GM23248 (cell line): ENCODE measurements around the gene TRAF3IP3. TPM values are rescaled to one million over a fixed set of nuclear protein-coding genes. Genes with fewer than 3 reads are reported as not detected.

Experiments
- DNase-seq: peaks from one replicate; pipeline ENCODE4 v3.0.0-alpha.2; 2015
- H2AFZ ChIP-seq: fragments of 200-600 bp; sonication (generic); 2 replicates; pipeline ENCODE4 v1.6.1; 2016; ENCODE audit warnings: antibody characterized with exemption
- H3F3A ChIP-seq: fragments of 200-600 bp; sonication (generic); 2 replicates; pipeline ENCODE4 v1.6.1; 2016; ENCODE audit warnings: mild to moderate bottlenecking, antibody characterized with exemption, mixed run types; ENCODE audit not compliant: insufficient read depth
- H3K27ac ChIP-seq: fragments of 200-600 bp; sonication (generic); 2 replicates; pipeline ENCODE4 v1.5.1; 2016; ENCODE audit warnings: mild to moderate bottlenecking
- H3K27me3 ChIP-seq: fragments of 200-600 bp; sonication (generic); replicated peaks from 2 replicates; pipeline ENCODE4 v1.6.1; 2016; ENCODE audit warnings: mild to moderate bottlenecking; ENCODE audit not compliant: insufficient read depth
- H3K36me3 ChIP-seq: fragments of 200-600 bp; sonication (generic); 2 replicates; pipeline ENCODE4 v1.6.1; 2016; ENCODE audit warnings: low read depth, mild to moderate bottlenecking
- H3K4me1 ChIP-seq: fragments of 200-600 bp; sonication (generic); 2 replicates; pipeline ENCODE4 v1.6.1; 2016; ENCODE audit warnings: mild to moderate bottlenecking; ENCODE audit not compliant: insufficient read depth
- H3K4me2 ChIP-seq: fragments of 200-600 bp; sonication (generic); one replicate; pipeline ENCODE4 v1.6.1; 2016; ENCODE audit warnings: mild to moderate bottlenecking; ENCODE audit not compliant: unreplicated experiment
- H3K4me3 ChIP-seq: fragments of 200-600 bp; sonication (generic); 2 replicates; pipeline ENCODE4 v1.5.1; 2016; ENCODE audit warnings: mild to moderate bottlenecking
- H3K79me2 ChIP-seq: fragments of 200-600 bp; sonication (generic); 2 replicates; pipeline ENCODE4 v1.6.1; 2016; ENCODE audit warnings: mild to moderate bottlenecking; ENCODE audit not compliant: insufficient read depth
- H3K9ac ChIP-seq: fragments of 200-600 bp; sonication (generic); 2 replicates; pipeline ENCODE4 v1.6.1; 2016; ENCODE audit warnings: mild to moderate bottlenecking
- H3K9me2 ChIP-seq: fragments of 200-600 bp; sonication (generic); 2 replicates; pipeline ENCODE4 v1.6.1; 2016; ENCODE audit warnings: mixed run types, mild to moderate bottlenecking, moderate library complexity; ENCODE audit not compliant: insufficient read depth
- H3K9me3 ChIP-seq: fragments of 200-600 bp; sonication (generic); one replicate; pipeline ENCODE4 v1.6.1; 2017; ENCODE audit warnings: low read depth
- H4K20me1 ChIP-seq: fragments of 200-600 bp; sonication (generic); 2 replicates; pipeline ENCODE4 v1.6.0; 2016; ENCODE audit not compliant: insufficient read depth
- EZH2 ChIP-seq: fragments of 200-600 bp; sonication (generic); IDR thresholded peaks from 2 replicates; pipeline ENCODE4 v1.6.1; 2018; ENCODE audit warnings: antibody characterized with exemption, mild to moderate bottlenecking; ENCODE audit not compliant: insufficient read depth, poor library complexity, severe bottlenecking
- EZH2phosphoT487 ChIP-seq: fragments of 200-600 bp; sonication (generic); IDR thresholded peaks from 2 replicates; pipeline ENCODE4 v1.6.1; 2018; ENCODE audit warnings: antibody characterized with exemption, moderate library complexity, mild to moderate bottlenecking, low read depth; ENCODE audit not compliant: insufficient read depth
- WGBS, 2 experiments: methylation state at CpG; one replicate each; pipeline ENCODE4 v1.1.6; 2015 to 2017; ENCODE audit warnings: low lambda C conversion rate in 2 of 2, low coverage in 1 of 2; ENCODE audit errors: missing lambda C conversion rate in 2 of 2; 5-methylcytosine and 5-hydroxymethylcytosine counted together
- in situ Hi-C: fragments of 300-500 bp; cut with MboI; formaldehyde crosslinking; loops from 2 replicates; pipeline ENCODE4 v1.15.0; 2020
- polyA plus RNA-seq: library from polyadenylated mRNA; unstranded; fragments of >200 nt; fragmentation: Nextera tagmentation; extraction: Ambion mirVana; gene quantifications from 2 replicates; pipeline ENCODE4 v1.2.1, GENCODE V29; 2016
- total RNA-seq: library from RNA; depleted of rRNA; stranded (reverse); fragments of >200 nt; shearing (Covaris generic); gene quantifications from 2 replicates; pipeline ENCODE4 v1.2.3, GENCODE V29; 2014

Gene TRAF3IP3
- total and polyA plus RNA-seq, 2 experiments from 2014 or later = not detected

DNA sequence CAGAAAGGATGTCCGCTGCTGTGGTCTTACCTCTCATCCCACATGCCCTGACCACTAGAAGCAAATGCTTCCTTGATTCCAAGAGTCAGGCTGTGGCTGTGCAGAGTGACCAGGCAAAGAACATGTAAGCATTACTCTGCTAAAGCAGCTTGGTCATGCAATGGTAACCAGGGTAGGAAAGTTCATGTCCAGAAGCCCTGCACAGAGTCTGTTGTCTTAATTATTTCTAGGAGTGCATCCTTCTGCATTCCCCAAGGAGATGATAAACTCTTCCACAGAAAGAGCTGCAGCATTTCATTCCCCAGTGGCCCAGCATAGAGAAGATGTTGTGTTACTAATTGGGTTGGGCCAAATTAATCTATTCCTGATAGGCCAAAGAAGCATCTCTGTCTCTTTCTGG, 61.8 kb downstream of the TRAF3IP3 start:
- in situ Hi-C loops = no loop called here
- H4K20me1 ChIP-seq = no peaks in the 10 kb centered on the region
- H3K9me2 ChIP-seq = no peaks in the 10 kb centered on the region
- no peak overlapping the region for H3K27ac ChIP-seq
- H3K4me2 ChIP-seq = no peak overlapping the region
- no peaks in the 10 kb centered on the region for H3K27me3 ChIP-seq
- H3K79me2 ChIP-seq = no peaks in the 10 kb centered on the region
- H3K4me1 ChIP-seq = peaks cover 4% of the 10 kb centered on the region
- TF ChIP-seq EZH2phosphoT487 (no peak), EZH2 (no peak)
- H3K4me3 ChIP-seq = no peak overlapping the region
- H3K9me3 ChIP-seq = no peaks in the 10 kb centered on the region
- H2AFZ ChIP-seq = no peak overlapping the region
- H3F3A ChIP-seq = peaks cover 3% of the 10 kb centered on the region
- no peak for DNase-seq
- H3K9ac ChIP-seq = no peak overlapping the region
- no peaks in the 10 kb centered on the region for H3K36me3 ChIP-seq
- 67 to 92% methylated on average over 1 of the region's 1 CpG for WGBS, 2 experiments

DNA sequence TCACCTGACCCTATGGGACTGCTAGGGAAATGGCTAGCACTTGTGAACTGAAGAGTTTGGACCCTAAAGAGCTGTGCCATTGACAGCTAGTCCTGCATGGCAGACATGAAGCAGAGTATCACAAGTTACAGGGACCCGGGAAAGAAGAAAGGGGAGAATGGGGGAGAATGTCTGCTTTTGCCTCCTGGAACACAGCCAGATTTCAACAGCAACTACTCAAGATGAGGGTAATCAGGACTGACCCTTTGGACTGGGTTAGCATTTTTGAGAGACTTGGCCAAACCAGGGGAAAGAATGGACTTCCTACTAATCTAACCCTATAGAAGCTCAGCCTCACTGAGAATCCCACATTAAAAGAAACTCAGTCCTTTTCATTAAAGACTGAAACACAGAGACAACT, 63.2 kb downstream of the TRAF3IP3 start:
- no peaks in the 10 kb centered on the region for H4K20me1 ChIP-seq
- no peak overlapping the region for H3K4me3 ChIP-seq
- no peaks in the 10 kb centered on the region for H3K79me2 ChIP-seq
- in situ Hi-C loops = no loop called here
- no peak for TF ChIP-seq EZH2phosphoT487
- TF ChIP-seq EZH2 = no peak
- no peak overlapping the region for H3K9ac ChIP-seq
- no peaks in the 10 kb centered on the region for H3K27me3 ChIP-seq
- peaks cover 16% of the 10 kb centered on the region for H3K4me1 ChIP-seq
- 28 to 50% methylated on average over 1 of the region's 1 CpG for WGBS, 2 experiments
- H3K4me2 ChIP-seq = no peak overlapping the region
- peaks cover 15% of the 10 kb centered on the region for H3F3A ChIP-seq
- H3K27ac ChIP-seq = no peak overlapping the region
- no peaks in the 10 kb centered on the region for H3K9me2 ChIP-seq
- no peak overlapping the region for H2AFZ ChIP-seq
- DNase-seq = no peak
- no peaks in the 10 kb centered on the region for H3K36me3 ChIP-seq
- no peaks in the 10 kb centered on the region for H3K9me3 ChIP-seq

DNA sequence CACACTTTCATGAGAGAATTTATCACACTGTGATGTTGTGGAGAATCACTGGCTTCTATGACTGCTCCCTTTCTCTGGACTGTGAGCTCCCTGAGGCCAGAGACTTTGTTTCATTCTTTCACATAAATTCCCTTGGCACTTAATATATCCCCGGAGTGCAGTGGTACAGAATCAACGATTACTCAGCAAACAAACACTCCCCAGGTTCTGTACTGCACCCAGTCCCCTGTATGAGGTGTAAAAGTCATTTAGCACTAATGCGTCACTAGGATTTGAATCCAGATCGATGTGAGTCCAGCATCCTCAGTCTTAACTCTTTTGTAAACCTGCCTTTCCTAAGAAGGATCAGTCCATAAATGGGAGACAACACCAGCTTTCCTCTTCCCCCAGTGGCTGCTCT, 65.1 kb downstream of the TRAF3IP3 start:
- Histone ChIP-seq H3K36me3 (no peaks in the 10 kb centered on the region), H4K20me1 (no peaks in the 10 kb centered on the region), H3K4me1 (peaks cover 16% of the 10 kb centered on the region), H3K9ac (no peak overlapping the region), H2AFZ (no peak overlapping the region), H3K27ac (no peak overlapping the region), H3K79me2 (no peaks in the 10 kb centered on the region), H3K4me3 (no peak overlapping the region), H3F3A (peaks cover 15% of the 10 kb centered on the region), H3K9me3 (no peaks in the 10 kb centered on the region), H3K4me2 (no peak overlapping the region), H3K9me2 (no peaks in the 10 kb centered on the region), H3K27me3 (no peaks in the 10 kb centered on the region)
- no peak for DNase-seq
- WGBS, 2 experiments = 35 to 44% methylated on average over 4 of the region's 4 CpGs
- in situ Hi-C loops = no loop called here
- TF ChIP-seq EZH2phosphoT487 (no peak), EZH2 (no peak)

DNA sequence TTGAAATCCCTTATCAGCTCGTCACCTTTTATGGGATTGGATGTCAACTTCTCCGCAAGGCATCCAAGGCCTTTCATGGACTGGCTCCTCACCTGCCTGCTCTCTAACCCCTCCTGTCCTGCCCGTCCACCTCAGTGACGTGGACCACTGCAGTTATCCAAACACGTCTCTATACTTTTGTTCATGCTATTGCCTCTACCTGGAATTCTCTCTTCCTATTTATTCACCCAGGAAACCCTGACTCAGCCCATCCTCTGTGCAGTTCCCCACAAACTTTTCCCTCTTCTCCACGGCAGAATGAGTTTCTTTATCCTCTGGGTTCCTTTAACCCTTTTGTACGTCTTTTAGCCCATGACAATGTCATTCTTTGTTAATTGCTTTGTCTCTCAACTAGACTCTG, 66.9 kb downstream of the TRAF3IP3 start:
- Histone ChIP-seq H3K79me2 (no peaks in the 10 kb centered on the region), H2AFZ (peak overlapping the region; percentile 94), H3K9me2 (no peaks in the 10 kb centered on the region), H3K4me3 (peak overlapping the region; percentile 58), H3K36me3 (no peaks in the 10 kb centered on the region), H3K9ac (peak overlapping the region; percentile 80), H3K4me1 (peaks cover 16% of the 10 kb centered on the region), H3K27me3 (no peaks in the 10 kb centered on the region), H3K27ac (peak overlapping the region; percentile 97), H3K4me2 (peak overlapping the region; percentile 92), H3F3A (peaks cover 21% of the 10 kb centered on the region), H4K20me1 (no peaks in the 10 kb centered on the region), H3K9me3 (no peaks in the 10 kb centered on the region)
- in situ Hi-C loops = no loop called here
- TF ChIP-seq EZH2phosphoT487 (no peak), EZH2 (no peak)
- 42 to 44% methylated on average over 7 of the region's 7 CpGs for WGBS, 2 experiments
- no peak for DNase-seq
